SU-DHL-6 (cell line): ENCODE data around the gene CLHC1.
"Not testable (repeated sequence)": the region's sequence is repeated elsewhere in the genome, so short reads cannot be mapped to it uniquely, and the experiment has no call there.

ENCODE experiments used
- H2AFZ ChIP-seq: fragments of 200-600 bp; sonication (generic); 2 replicates; pipeline ENCODE4 v1.6.1; 2014; ENCODE audit warnings: low read depth, mild to moderate bottlenecking, moderate library complexity, mixed read lengths, antibody characterized with exemption, low read length; ENCODE audit not compliant: severe bottlenecking
- H3F3A ChIP-seq: fragments of 200-600 bp; shearing (Covaris generic); 2 replicates; pipeline ENCODE4 v1.6.0; 2016; ENCODE audit warnings: antibody characterized with exemption, mild to moderate bottlenecking; ENCODE audit not compliant: insufficient read depth
- H3K27ac ChIP-seq: fragments of 200-600 bp; sonication (generic); 2 replicates; pipeline ENCODE4 v1.5.1; 2016; ENCODE audit warnings: low read depth, mild to moderate bottlenecking, low read length, moderate library complexity, mixed read lengths
- H3K27me3 ChIP-seq: fragments of 200-600 bp; sonication (generic), shearing (Covaris generic); 2 replicates; pipeline ENCODE4 v1.6.0; 2014; ENCODE audit warnings: mild to moderate bottlenecking, low read length
- H3K36me3 ChIP-seq: fragments of 200-600 bp; sonication (generic); 2 replicates; pipeline ENCODE4 v1.6.1; 2014; ENCODE audit warnings: mild to moderate bottlenecking, low read length, mixed read lengths
- H3K4me2 ChIP-seq: fragments of 300-600, 200-600 bp; shearing (Covaris generic), sonication (generic); 2 replicates; pipeline ENCODE4 v1.6.0; 2014; ENCODE audit warnings: low read length, low read depth, mild to moderate bottlenecking; ENCODE audit not compliant: poor library complexity, severe bottlenecking
- H3K4me3 ChIP-seq: fragments of 200-600 bp; sonication (generic); 2 replicates; pipeline ENCODE4 v1.5.1; 2014; ENCODE audit warnings: antibody characterized with exemption, low read length, mild to moderate bottlenecking, mixed read lengths; ENCODE audit not compliant: insufficient read depth, poor library complexity, severe bottlenecking
- H3K79me2 ChIP-seq: fragments of 200-600 bp; sonication (generic); 2 replicates; pipeline ENCODE4 v1.6.1; 2014; ENCODE audit warnings: mild to moderate bottlenecking, low read length, moderate library complexity; ENCODE audit not compliant: insufficient read depth
- H3K9ac ChIP-seq: fragments of 200-600 bp; sonication (generic); 2 replicates; pipeline ENCODE4 v1.7.0; 2014; ENCODE audit warnings: mild to moderate bottlenecking, low read length
- H3K9me2 ChIP-seq: fragments of 200-600 bp; sonication (generic); replicated peaks from 2 replicates; pipeline ENCODE4 v1.6.1; 2014; ENCODE audit warnings: low read length; ENCODE audit not compliant: insufficient read depth
- H3K9me3 ChIP-seq: fragments of 200-600 bp; sonication (generic); 2 replicates; pipeline ENCODE4 v1.6.1; 2014; ENCODE audit warnings: low read length, mixed read lengths; ENCODE audit not compliant: insufficient read depth
- H4K20me1 ChIP-seq: fragments of 200-600 bp; sonication (generic); 2 replicates; pipeline ENCODE4 v1.6.1; 2014; ENCODE audit warnings: low read depth, mild to moderate bottlenecking, antibody characterized with exemption, low read length, moderate library complexity, mixed read lengths
- CTCF ChIP-seq: fragments of 200-600 bp; sonication (generic); IDR thresholded peaks from one replicate; pipeline ENCODE4 v1.5.1; 2017; ENCODE audit warnings: antibody characterized with exemption, mild to moderate bottlenecking, low read length, moderate library complexity; ENCODE audit not compliant: insufficient read depth, poor library complexity, severe bottlenecking
- EZH2phosphoT487 ChIP-seq: fragments of 200-600 bp; sonication (generic), shearing (Covaris generic); conservative IDR thresholded peaks from 2 replicates; pipeline ENCODE4 v1.6.1; 2018; ENCODE audit warnings: mild to moderate bottlenecking, antibody characterized with exemption, low read length, moderate library complexity, mixed read lengths

CLHC1 gene

GRCh38 chr2:55232084-55232862 lies at the start of gene CLHC1, which contains the start of gene RPS27A:
Gene CLHC1 (minus strand): TSS chr2:55232293. CDS start chr2:55222411, 9,882 bp downstream.
Gene RPS27A (plus strand): TSS chr2:55232688. CDS start chr2:55232825, 137 bp downstream.
- peaks cover 45% of the 10 kb centered on the region for H3K79me2 ChIP-seq
- peaks cover 37% of the 10 kb centered on the region for H3K36me3 ChIP-seq

GRCh38 chr2:55280851-55281546 lies 48.9 kb upstream of the CLHC1 start:
- H3K4me2 ChIP-seq: peak overlapping the region; percentile 76
- not testable (repeated sequence) for H3K79me2 ChIP-seq, H3K27me3 ChIP-seq, H3K9me2 ChIP-seq, H3K4me3 ChIP-seq, H4K20me1 ChIP-seq, H3K9me3 ChIP-seq, H3K27ac ChIP-seq, H3K36me3 ChIP-seq
- peak overlapping the region; percentile 97 for H2AFZ ChIP-seq
- peak overlapping the region; percentile 77; the same call in 1 of the 2 replicates for H3K9ac ChIP-seq
- H3F3A ChIP-seq: peaks cover 29% of the 10 kb centered on the region

More at GRCh38 chr2:55232084-55232862, at the start of gene CLHC1, which contains the start of gene RPS27A:
- H3K9me3 ChIP-seq: no peaks in the 10 kb centered on the region
- H3K4me2 ChIP-seq: peak within 1 kb of the TSS; percentile 96
- no peaks in the 10 kb centered on the region for H3K27me3 ChIP-seq
- no peak for TF ChIP-seq CTCF
- TF ChIP-seq EZH2phosphoT487: no peak
- peaks cover 4% of the 10 kb centered on the region; the same call in 1 of the 2 replicates for H4K20me1 ChIP-seq
- peak within 1 kb of the TSS; percentile 91 for H3K4me3 ChIP-seq
- H3F3A ChIP-seq: peaks cover 47% of the 10 kb centered on the region
- peak within 1 kb of the TSS; percentile 94 for H3K9ac ChIP-seq
- H2AFZ ChIP-seq: peak within 1 kb of the TSS; percentile 91
- peak within 1 kb of the TSS; percentile 90 for H3K27ac ChIP-seq
- no peaks in the 10 kb centered on the region for H3K9me2 ChIP-seq

DNA sequence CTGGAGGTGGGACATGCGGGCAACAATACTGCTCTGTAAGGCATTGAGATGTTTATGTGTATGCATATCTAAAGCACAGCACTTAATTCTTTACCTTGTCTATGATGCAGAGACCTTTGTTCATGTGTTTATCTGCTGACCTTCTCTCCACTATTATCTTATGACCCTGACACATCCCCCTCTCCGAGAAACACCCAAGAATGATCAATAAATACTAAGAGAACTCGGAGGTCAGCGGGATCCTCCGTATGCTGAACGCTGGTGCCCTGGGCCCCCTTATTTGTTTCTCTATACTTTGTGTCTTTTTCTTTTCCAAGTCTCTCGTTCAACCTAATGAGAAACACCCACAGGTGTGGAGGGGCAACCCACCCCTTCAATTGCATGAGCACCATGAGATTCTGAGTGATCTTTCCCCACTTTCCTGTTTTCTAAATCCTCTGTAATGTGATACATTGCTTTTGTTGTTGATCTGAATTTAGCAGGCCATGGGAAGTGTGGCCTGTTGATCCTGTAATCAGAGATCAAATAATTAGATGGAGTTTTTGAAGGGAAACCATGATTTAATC lies 47.8 kb upstream of the CLHC1 start:
- not testable (repeated sequence) for H3K36me3 ChIP-seq, H3K79me2 ChIP-seq, H3K27ac ChIP-seq, H2AFZ ChIP-seq, H3K9me2 ChIP-seq, H3K9me3 ChIP-seq, H3K27me3 ChIP-seq, H3K4me3 ChIP-seq, H3K4me2 ChIP-seq, H4K20me1 ChIP-seq, H3K9ac ChIP-seq
- peaks cover 24% of the 10 kb centered on the region for H3F3A ChIP-seq

- not testable (repeated sequence) for H4K20me1 ChIP-seq, H3K27me3 ChIP-seq, H3K9ac ChIP-seq, H3K27ac ChIP-seq, H3K36me3 ChIP-seq, H2AFZ ChIP-seq, H3K79me2 ChIP-seq, H3K9me3 ChIP-seq, H3K4me3 ChIP-seq, H3K9me2 ChIP-seq, H3K4me2 ChIP-seq
- peaks cover 17% of the 10 kb centered on the region for H3F3A ChIP-seq
Observed at GRCh38 chr2:55279214-55279835, 47.2 kb upstream of the CLHC1 start.
